Stimulated activated naive CD8-positive, alpha-beta T cell treated with anti-CD3 and anti-CD28 coated beads, Interleukin-15, Interleukin-2, amounts not matched to agents 100 ng/mL and 50 ng/mL, for 24 hours (primary cell): ENCODE data around the gene ZFP57.

Experiments
- H3K27ac Mint-ChIP-seq: one replicate; pipeline ENCODE4 v1.8.0; 2021; ENCODE audit warnings: mild to moderate bottlenecking, mixed read lengths
- H3K27me3 Mint-ChIP-seq: one replicate; pipeline ENCODE4 v1.8.0; 2021; ENCODE audit warnings: mixed read lengths
- H3K36me3 Mint-ChIP-seq: one replicate; pipeline ENCODE4 v1.8.0; 2021; ENCODE audit warnings: low read depth, mixed read lengths
- H3K4me1 Mint-ChIP-seq: one replicate; pipeline ENCODE4 v1.8.0; 2021; ENCODE audit warnings: low read depth, mixed read lengths
- H3K4me3 Mint-ChIP-seq: one replicate; pipeline ENCODE4 v1.8.0; 2021; ENCODE audit warnings: mild to moderate bottlenecking, mixed read lengths
- H3K9me3 Mint-ChIP-seq: one replicate; pipeline ENCODE4 v1.8.0; 2021; ENCODE audit warnings: mixed read lengths

ZFP57 gene

GRCh38 chr6:29680904-29681303 lies at the start of gene ZFP57:
Gene ZFP57, minus strand, starts transcription at chr6:29681152. Its CDS starts 4,149 bp downstream, at chr6:29677003.
- H3K36me3 Mint-ChIP-seq: no peaks in the 10 kb centered on the region
- peaks cover 8% of the 10 kb centered on the region for H3K4me1 Mint-ChIP-seq
- H3K27me3 Mint-ChIP-seq: peaks cover 7% of the 10 kb centered on the region
- H3K4me3 Mint-ChIP-seq: no peak within 1 kb of the TSS
- no peaks in the 10 kb centered on the region for H3K9me3 Mint-ChIP-seq
- no peak within 1 kb of the TSS for H3K27ac Mint-ChIP-seq

DNA sequence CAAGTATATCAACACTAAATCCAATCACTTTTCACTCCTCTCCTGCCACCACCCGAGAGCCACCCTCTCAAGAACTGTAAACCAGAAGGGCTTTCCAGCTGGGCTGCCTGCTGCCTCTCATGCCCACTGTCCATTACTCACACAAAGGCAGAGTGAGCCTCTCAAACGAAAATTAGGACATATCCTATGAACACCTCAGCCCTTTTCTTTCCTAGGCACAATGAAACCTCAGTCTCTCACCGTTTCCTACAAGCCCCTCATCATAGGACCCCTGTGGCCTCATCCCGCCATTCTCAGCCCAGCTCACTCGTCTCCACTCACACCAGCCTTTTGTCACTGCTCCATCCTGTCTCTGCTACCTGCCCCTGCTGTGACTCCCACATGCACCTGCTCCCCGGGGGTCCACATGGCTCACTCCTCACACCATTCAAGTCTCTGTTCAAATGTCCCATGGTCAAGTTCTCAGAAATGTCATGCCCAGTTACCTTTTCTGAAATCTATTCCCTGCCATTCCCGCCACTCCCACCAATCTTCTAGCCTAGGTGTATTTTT lies 49.7 kb upstream of the ZFP57 start:
- peaks cover 55% of the 10 kb centered on the region for H3K4me1 Mint-ChIP-seq
- peaks cover 32% of the 10 kb centered on the region for H3K36me3 Mint-ChIP-seq
- H3K27ac Mint-ChIP-seq: no peak overlapping the region
- no peak overlapping the region for H3K4me3 Mint-ChIP-seq
- H3K9me3 Mint-ChIP-seq: no peaks in the 10 kb centered on the region
- no peaks in the 10 kb centered on the region for H3K27me3 Mint-ChIP-seq

DNA sequence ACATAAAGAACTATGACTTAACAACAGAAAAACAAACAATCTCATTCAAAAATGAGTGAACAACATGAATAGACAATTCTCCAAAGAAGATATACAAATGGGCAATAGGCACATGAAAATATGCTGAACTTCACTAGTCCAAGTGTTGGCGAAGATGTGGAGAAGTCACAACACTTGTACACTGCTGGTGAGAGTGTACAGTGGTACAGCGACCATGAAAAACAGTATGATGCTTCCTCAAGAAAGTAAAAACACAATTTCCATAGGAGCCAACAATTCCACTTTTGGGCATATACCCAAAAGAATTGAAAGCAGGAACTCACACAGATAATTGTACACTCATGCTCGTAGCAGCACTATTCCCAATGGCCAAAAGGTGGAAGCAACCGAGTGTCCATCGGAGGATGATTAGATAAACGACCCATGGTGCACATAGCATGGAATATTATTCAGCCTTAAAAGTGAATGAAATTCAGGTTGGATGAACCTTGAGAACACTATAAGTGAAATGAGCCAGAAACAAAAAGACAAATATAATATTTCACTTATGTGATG lies 48.9 kb upstream of the ZFP57 start:
- H3K27ac Mint-ChIP-seq: no peak overlapping the region
- H3K4me1 Mint-ChIP-seq: peaks cover 62% of the 10 kb centered on the region

GRCh38 chr6:29728875-29729270 lies 47.9 kb upstream of the ZFP57 start:
- Mint-ChIP-seq H3K4me3 (no peak overlapping the region), H3K9me3 (no peaks in the 10 kb centered on the region), H3K27me3 (no peaks in the 10 kb centered on the region), H3K4me1 (peaks cover 61% of the 10 kb centered on the region), H3K36me3 (peaks cover 49% of the 10 kb centered on the region), H3K27ac (no peak overlapping the region)

More for the DNA sequence above, 48.9 kb upstream of the ZFP57 start:
- H3K36me3 Mint-ChIP-seq: peaks cover 40% of the 10 kb centered on the region
- H3K9me3 Mint-ChIP-seq: no peaks in the 10 kb centered on the region
- H3K27me3 Mint-ChIP-seq: no peaks in the 10 kb centered on the region
- no peak overlapping the region for H3K4me3 Mint-ChIP-seq

DNA sequence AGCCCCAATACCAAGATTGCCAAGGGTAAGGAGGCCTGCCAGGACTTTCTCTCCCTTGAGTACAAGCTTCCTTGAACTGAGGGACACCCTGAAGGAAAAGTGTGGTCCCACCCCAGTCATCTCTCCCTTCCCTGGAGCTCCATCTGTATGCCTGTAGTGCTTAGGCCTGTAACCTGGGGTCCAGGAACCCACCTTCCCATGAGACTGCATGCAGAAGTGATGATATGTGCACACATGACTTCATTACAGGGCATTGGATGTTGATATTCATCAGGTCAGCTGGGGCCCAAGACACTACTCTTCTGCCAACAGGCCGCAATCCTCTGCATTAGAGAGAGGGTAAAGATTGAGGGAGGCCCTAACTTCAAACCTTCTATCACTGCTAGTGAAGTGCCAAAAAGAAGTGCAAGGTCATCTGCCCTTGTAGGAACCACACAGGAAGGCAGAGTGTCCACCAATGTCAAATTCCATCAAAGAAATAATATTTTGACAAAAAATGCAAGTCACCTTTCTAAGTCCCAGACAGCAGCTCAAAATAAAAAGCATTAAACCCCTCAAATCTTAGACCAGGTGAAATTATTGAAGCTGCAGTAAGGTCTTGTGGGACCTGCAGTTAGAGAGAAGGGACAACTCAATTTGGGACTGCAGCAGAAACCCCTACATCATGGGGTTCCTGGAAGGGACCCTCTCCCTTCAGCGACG lies 47.4 kb upstream of the ZFP57 start:
- Mint-ChIP-seq H3K27ac (no peak overlapping the region), H3K27me3 (no peaks in the 10 kb centered on the region), H3K36me3 (peaks cover 49% of the 10 kb centered on the region), H3K4me1 (peaks cover 60% of the 10 kb centered on the region), H3K9me3 (no peaks in the 10 kb centered on the region), H3K4me3 (no peak overlapping the region)

DNA sequence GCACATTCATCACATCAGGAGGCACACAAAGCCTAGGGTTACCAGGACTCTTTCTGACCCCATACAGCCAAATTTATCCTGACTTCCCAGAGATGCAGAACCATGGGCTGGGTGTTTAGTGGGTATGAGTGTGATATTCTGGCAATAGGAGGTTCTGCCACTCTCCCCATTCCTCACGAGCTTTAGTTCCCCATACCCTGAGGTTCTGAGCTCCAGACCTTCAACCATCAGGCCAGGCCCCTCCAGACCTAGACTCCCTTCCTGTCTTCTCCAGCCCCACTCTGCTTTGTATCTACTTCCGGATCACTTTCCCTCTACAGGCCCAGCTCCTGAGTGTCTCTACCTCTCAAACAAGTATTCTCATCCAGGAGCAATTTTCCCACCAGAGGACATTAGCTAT lies 46.7 kb upstream of the ZFP57 start:
- no peaks in the 10 kb centered on the region for H3K9me3 Mint-ChIP-seq
- peaks cover 61% of the 10 kb centered on the region for H3K4me1 Mint-ChIP-seq
- H3K27ac Mint-ChIP-seq: no peak overlapping the region
- H3K4me3 Mint-ChIP-seq: no peak overlapping the region
- peaks cover 49% of the 10 kb centered on the region for H3K36me3 Mint-ChIP-seq
- H3K27me3 Mint-ChIP-seq: no peaks in the 10 kb centered on the region

DNA sequence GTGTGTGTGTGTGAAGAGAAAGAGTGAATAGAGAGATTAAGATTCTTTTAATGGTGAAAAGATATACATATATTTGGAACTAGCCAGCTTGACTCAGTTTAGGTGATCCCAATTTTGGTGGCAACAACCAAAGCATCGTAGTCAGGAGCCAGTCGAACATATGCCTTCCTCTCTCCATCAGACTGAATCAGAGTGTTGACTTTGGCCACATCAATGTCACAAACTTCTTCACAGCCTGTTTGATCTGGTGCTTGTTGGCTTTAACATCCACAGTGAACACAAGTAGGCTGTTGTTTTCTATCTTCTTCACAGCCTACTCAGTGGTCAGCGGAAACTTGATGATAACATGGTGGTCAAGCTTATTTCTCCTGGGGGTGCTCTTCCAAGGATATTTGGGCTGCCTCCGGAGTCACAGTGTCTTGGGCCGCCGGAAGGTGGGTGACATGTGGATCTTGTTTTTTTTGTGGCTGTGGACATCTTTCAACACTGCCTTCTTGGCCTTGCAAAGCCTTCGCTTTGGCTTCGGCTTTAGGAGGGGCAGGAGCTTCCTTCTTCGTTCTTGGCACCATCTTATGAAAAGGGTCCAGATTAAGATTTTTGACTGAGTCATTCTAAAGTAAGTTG lies 45.7 kb upstream of the ZFP57 start:
- H3K9me3 Mint-ChIP-seq: no peaks in the 10 kb centered on the region
- peaks cover 49% of the 10 kb centered on the region for H3K36me3 Mint-ChIP-seq
- H3K4me3 Mint-ChIP-seq: peak overlapping the region; percentile 93
- H3K4me1 Mint-ChIP-seq: peaks cover 69% of the 10 kb centered on the region
- H3K27ac Mint-ChIP-seq: peak overlapping the region; percentile 95
- no peaks in the 10 kb centered on the region for H3K27me3 Mint-ChIP-seq

DNA sequence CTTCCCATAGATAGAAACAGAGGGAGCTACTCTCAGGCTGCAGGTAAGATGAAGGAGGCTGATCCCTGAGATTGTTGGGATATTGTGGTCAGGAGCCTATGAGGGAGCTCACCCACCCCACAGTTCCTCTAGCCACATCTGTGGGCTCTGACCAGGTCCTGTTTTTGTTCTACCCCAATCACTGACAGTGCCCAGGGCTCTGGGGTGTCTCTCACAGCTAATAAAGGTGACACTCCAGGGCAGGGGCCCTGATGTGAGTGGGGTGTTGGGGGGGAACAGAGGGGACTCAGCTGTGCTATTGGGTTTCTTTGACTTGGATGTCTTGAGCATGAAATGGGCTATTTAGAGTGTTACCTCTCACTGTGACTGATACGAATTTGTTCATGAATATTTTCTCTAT lies 45.0 kb upstream of the ZFP57 start:
- Mint-ChIP-seq H3K27ac (peak overlapping the region; percentile 95), H3K36me3 (peaks cover 49% of the 10 kb centered on the region), H3K4me3 (peak overlapping the region; percentile 93), H3K27me3 (no peaks in the 10 kb centered on the region), H3K9me3 (no peaks in the 10 kb centered on the region), H3K4me1 (peaks cover 75% of the 10 kb centered on the region)

DNA sequence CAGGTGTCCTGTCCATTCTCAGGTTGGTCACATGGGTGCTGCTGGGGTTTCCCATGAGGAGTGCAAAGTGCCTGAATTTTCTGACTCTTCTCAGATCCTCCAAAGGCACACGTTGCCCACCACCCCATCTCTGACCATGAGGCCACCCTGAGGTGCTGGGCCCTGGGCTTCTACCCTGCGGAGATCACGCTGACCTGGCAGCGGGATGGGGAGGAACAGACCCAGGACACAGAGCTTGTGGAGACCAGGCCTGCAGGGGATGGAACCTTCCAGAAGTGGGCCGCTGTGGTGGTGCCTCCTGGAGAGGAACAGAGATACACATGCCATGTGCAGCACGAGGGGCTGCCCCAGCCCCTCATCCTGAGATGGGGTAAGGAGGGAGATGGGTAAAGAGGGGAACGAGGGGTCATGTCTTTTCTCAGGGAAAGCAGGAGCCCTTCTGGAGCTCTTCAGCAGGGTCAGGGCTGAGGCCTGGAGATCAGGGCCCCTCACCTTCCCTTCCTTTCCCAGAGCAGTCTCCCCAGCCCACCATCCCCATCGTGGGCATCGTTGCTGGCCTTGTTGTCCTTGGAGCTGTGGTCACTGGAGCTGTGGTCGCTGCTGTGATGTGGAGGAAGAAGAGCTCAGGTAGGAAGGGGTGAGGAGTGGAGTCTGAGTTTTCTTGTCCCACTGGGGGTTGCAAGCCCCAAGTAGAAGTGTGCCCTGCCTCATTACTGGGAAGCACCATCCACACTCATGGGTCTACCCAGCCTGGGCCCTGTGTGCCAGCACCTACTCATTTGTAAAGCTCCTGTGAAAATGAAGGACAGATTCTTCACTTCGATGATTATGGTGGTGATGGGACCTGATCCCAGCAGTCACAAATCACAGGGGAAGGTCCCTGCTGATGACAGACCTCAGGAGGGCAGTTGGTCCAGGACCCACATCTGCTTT lies 44.3 kb upstream of the ZFP57 start:
- H3K9me3 Mint-ChIP-seq: no peaks in the 10 kb centered on the region
- H3K4me3 Mint-ChIP-seq: peak overlapping the region; percentile 93
- H3K4me1 Mint-ChIP-seq: peaks cover 70% of the 10 kb centered on the region
- peak overlapping the region; percentile 95 for H3K27ac Mint-ChIP-seq
- H3K36me3 Mint-ChIP-seq: peaks cover 49% of the 10 kb centered on the region
- H3K27me3 Mint-ChIP-seq: no peaks in the 10 kb centered on the region

DNA sequence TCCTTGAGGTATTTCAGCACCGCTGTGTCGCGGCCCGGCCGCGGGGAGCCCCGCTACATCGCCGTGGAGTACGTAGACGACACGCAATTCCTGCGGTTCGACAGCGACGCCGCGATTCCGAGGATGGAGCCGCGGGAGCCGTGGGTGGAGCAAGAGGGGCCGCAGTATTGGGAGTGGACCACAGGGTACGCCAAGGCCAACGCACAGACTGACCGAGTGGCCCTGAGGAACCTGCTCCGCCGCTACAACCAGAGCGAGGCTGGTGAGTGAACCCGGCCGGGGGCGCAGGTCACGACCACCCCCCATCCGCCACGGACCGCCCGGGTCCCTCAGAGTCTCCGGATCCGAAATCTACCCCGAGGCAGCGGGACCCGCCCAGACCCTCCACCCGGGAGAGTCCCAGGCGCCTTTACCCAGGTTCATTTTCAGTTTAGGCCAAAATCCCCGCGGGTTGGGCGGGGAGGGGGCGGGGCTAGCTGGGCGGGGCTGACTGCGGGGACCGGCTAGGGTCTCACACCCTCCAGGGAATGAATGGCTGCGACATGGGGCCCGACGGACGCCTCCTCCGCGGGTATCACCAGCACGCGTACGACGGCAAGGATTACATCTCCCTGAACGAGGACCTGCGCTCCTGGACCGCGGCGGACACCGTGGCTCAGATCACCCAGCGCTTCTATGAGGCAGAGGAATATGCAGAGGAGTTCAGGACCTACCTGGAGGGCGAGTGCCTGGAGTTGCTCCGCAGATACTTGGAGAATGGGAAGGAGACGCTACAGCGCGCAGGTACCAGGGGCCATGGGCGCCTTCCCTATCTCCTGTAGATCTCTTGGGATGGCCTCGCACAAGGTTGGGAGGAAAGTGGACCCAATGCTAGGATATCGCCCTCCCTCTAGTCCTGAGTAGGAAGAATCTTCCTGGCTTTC lies 43.0 kb upstream of the ZFP57 start:
- H3K36me3 Mint-ChIP-seq: peaks cover 49% of the 10 kb centered on the region
- H3K4me1 Mint-ChIP-seq: peaks cover 65% of the 10 kb centered on the region
- H3K27me3 Mint-ChIP-seq: no peaks in the 10 kb centered on the region
- H3K27ac Mint-ChIP-seq: peak overlapping the region; percentile 95
- no peaks in the 10 kb centered on the region for H3K9me3 Mint-ChIP-seq
- H3K4me3 Mint-ChIP-seq: peak overlapping the region; percentile 93

DNA sequence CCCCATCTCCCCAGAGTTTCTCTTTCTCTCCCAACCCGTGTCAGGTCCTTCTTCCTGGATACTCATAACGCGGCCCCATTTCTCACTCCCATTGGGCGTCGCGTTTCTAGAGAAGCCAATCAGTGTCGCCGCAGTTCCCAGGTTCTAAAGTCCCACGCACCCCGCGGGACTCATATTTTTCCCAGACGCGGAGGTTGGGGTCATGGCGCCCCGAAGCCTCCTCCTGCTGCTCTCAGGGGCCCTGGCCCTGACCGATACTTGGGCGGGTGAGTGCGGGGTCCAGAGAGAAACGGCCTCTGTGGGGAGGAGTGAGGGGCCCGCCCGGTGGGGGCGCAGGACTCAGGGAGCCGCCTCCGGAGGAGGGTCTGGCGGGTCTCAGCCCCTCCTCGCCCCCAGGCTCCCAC lies 42.3 kb upstream of the ZFP57 start, which contains the start of gene HLA-F:
Gene HLA-F (plus strand): TSS at position 173 of the 404 bp plus-strand sequence. CDS start 30 bp downstream, at position 203.
- Mint-ChIP-seq H3K4me1 (peaks cover 58% of the 10 kb centered on the region), H3K36me3 (peaks cover 44% of the 10 kb centered on the region), H3K9me3 (no peaks in the 10 kb centered on the region), H3K27me3 (no peaks in the 10 kb centered on the region), H3K4me3 (peak within 1 kb of the TSS; percentile 93), H3K27ac (peak within 1 kb of the TSS; percentile 95)

GRCh38 chr6:29720863-29721262 lies 39.9 kb upstream of the ZFP57 start:
- no peaks in the 10 kb centered on the region for H3K9me3 Mint-ChIP-seq
- H3K36me3 Mint-ChIP-seq: peaks cover 20% of the 10 kb centered on the region
- H3K27me3 Mint-ChIP-seq: no peaks in the 10 kb centered on the region
- peaks cover 34% of the 10 kb centered on the region for H3K4me1 Mint-ChIP-seq
- H3K27ac Mint-ChIP-seq: no peak overlapping the region
- no peak overlapping the region for H3K4me3 Mint-ChIP-seq

- H3K27me3 Mint-ChIP-seq: no peaks in the 10 kb centered on the region
- H3K27ac Mint-ChIP-seq: peak overlapping the region; percentile 38
- H3K4me3 Mint-ChIP-seq: no peak overlapping the region
- no peaks in the 10 kb centered on the region for H3K9me3 Mint-ChIP-seq
- H3K4me1 Mint-ChIP-seq: peaks cover 58% of the 10 kb centered on the region
- H3K36me3 Mint-ChIP-seq: no peaks in the 10 kb centered on the region
Observed at GRCh38 chr6:29710281-29710941, 29.5 kb upstream of the ZFP57 start.
